ENCODE results near the gene CD320.
"Not testable (repeated sequence)": the region's sequence is repeated elsewhere in the genome, so short reads cannot be mapped to it uniquely, and the experiment has no call there.

CD320 gene

DNA sequence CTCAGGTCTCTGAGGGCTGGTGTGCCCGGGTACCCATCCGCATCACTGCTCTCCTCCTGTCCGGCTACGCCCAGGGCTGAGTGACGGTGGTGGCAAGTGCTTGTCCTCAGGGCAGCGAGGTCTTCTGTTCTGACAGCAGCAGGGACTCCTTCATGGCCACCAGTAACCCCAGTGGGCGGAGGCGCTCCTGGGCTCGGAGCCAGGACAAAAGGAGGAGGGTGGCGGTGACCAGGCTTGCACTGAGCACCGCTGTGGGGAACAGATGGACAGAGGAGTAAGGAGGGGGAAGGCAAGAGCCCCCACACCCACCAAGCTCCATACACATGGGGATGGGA lies 5.8 kb downstream of the CD320 start:
- Histone ChIP-seq H3K36me3 (ENCODE audit: insufficient read depth, low read length) (no peaks in the 10 kb centered on the region), H3K27me3 (ENCODE audit: control insufficient read depth, insufficient read depth, low read length) (no peaks in the 10 kb centered on the region), H3K9me3 (replicated peaks; ENCODE audit: low read length) (no peaks in the 10 kb centered on the region), H3K9ac (ENCODE audit: low read depth, low read length) (no peak overlapping the region), H3K4me3 (ENCODE audit: low read length) (no peak overlapping the region), H3K4me2 (ENCODE audit: low read length) (no peak overlapping the region), H3K4me1 (ENCODE audit: control insufficient read depth, insufficient read depth, low read length) (peaks cover under 1% of the 10 kb centered on the region)

- H3K9me3 ChIP-seq (replicated peaks; ENCODE audit: low read length); H3K36me3 ChIP-seq (ENCODE audit: insufficient read depth, low read length); H3K27me3 ChIP-seq (ENCODE audit: control insufficient read depth, insufficient read depth, low read length); H3K9ac ChIP-seq (ENCODE audit: low read depth, low read length); H3K4me3 ChIP-seq (ENCODE audit: low read length); H3K4me2 ChIP-seq (ENCODE audit: low read length); H3K4me1 ChIP-seq (ENCODE audit: control insufficient read depth, insufficient read depth, low read length): not testable (repeated sequence)
These were observed 16.8 kb downstream of the CD320 start for GRCh38 chr19:8291337-8291736.

GRCh38 chr19:8276508-8276907 lies 31.6 kb downstream of the CD320 start:
- not testable (repeated sequence) for H3K27me3 ChIP-seq (ENCODE audit: control insufficient read depth, insufficient read depth, low read length); H3K4me2 ChIP-seq (ENCODE audit: low read length); H3K36me3 ChIP-seq (ENCODE audit: insufficient read depth, low read length); H3K4me1 ChIP-seq (ENCODE audit: control insufficient read depth, insufficient read depth, low read length); H3K9ac ChIP-seq (ENCODE audit: low read depth, low read length); H3K4me3 ChIP-seq (ENCODE audit: low read length); H3K9me3 ChIP-seq (replicated peaks; ENCODE audit: low read length)

DNA sequence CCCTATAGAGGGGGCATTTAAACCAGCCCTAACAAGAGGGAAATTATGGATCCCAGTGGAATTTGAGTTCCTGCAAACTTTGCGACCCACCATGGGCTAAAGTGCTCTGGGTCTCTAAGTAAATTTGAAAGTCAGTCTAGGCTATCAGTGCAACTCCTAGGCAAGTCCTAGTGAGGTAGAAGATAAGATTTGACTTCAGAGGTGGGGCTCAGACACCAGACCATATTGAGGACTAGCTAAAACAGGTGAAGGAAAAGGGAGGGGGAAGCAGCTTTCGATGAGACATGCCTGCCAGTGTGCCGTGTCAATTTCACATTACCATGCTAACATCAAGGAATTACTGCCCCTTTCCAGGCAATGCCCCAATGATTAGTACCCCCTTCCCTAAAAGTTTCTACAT lies 38.4 kb downstream of the CD320 start:
- peaks cover 5% of the 10 kb centered on the region for H3K4me1 ChIP-seq (ENCODE audit: control insufficient read depth, insufficient read depth, low read length)
- H3K36me3 ChIP-seq (ENCODE audit: insufficient read depth, low read length), result no peaks in the 10 kb centered on the region
- peaks cover 14% of the 10 kb centered on the region for H3K27me3 ChIP-seq (ENCODE audit: control insufficient read depth, insufficient read depth, low read length)
- H3K4me3 ChIP-seq (ENCODE audit: low read length), result no peak overlapping the region
- H3K9ac ChIP-seq (ENCODE audit: low read depth, low read length), result no peak overlapping the region
- no peaks in the 10 kb centered on the region for H3K9me3 ChIP-seq (replicated peaks; ENCODE audit: low read length)
- H3K4me2 ChIP-seq (ENCODE audit: low read length), result no peak overlapping the region

DNA sequence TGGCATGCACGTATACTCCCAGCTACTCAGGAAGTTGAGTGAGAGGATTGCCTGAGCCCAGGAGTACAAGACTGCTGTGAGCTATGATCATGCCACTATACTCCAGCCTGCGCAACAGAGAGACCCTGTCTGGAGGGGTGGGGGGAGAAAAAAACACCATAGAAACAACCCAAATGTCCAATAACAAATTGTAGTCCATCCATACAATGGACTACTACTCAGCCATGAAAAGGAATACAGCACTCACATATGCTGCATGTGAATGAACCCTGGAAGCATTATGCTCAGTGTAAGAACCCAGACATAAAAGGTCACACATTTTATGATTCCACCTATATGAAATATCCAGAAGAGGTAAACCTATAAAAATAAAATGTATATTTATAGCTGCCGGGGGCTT lies 42.3 kb downstream of the CD320 start:
- Histone ChIP-seq H3K36me3 (ENCODE audit: insufficient read depth, low read length) (no peaks in the 10 kb centered on the region), H3K4me2 (ENCODE audit: low read length) (no peak overlapping the region), H3K27me3 (ENCODE audit: control insufficient read depth, insufficient read depth, low read length) (peaks cover 20% of the 10 kb centered on the region), H3K4me3 (ENCODE audit: low read length) (no peak overlapping the region), H3K9me3 (replicated peaks; ENCODE audit: low read length) (no peaks in the 10 kb centered on the region), H3K4me1 (ENCODE audit: control insufficient read depth, insufficient read depth, low read length) (peaks cover 5% of the 10 kb centered on the region), H3K9ac (ENCODE audit: low read depth, low read length) (no peak overlapping the region)

DNA sequence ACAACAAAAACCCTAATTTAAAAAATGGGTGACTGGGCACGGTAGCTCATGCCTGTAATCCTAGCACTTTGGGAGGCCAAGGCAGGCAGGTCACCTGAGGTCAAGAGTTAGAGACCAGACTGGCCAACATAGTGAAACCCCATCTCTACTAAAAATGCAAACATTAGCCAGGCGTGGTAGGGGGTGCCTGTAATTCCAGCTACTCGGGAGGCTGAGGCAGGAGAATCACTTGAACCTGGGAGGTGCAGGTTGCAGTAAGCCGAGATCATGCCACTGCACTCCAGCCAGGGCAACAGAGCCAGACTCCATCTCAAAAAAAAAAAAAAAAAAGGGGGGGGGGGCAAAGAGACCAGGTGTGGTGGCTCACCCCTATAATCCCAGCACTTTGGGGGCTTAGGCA lies 43.9 kb downstream of the CD320 start:
- not testable (repeated sequence) for H3K4me3 ChIP-seq (ENCODE audit: low read length); H3K9me3 ChIP-seq (replicated peaks; ENCODE audit: low read length); H3K9ac ChIP-seq (ENCODE audit: low read depth, low read length); H3K36me3 ChIP-seq (ENCODE audit: insufficient read depth, low read length); H3K4me2 ChIP-seq (ENCODE audit: low read length); H3K4me1 ChIP-seq (ENCODE audit: control insufficient read depth, insufficient read depth, low read length)
- H3K27me3 ChIP-seq (ENCODE audit: control insufficient read depth, insufficient read depth, low read length), result peaks cover 22% of the 10 kb centered on the region

DNA sequence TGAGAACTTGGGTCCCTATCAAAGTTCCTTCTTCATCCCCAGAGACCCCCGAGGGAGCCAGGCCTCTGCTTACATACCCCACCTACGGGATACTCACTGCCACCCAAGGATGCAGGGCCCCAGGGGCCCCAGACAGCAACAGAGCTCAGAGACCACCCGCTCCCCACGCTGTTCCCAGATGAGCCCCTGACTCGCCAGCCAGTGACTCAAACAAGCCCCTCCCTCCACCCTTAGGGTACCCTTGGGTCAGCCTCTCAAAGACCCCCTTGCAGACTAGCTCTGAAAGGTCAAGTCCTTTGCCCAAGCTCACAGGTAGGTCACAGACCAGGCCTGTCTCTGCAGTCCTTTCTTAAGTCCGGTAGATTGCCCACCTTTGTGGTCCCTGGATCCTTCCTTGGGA lies 45.7 kb downstream of the CD320 start:
- no peaks in the 10 kb centered on the region for H3K9me3 ChIP-seq (replicated peaks; ENCODE audit: low read length)
- no peak overlapping the region for H3K9ac ChIP-seq (ENCODE audit: low read depth, low read length)
- H3K27me3 ChIP-seq (ENCODE audit: control insufficient read depth, insufficient read depth, low read length), result peaks cover 22% of the 10 kb centered on the region
- H3K4me3 ChIP-seq (ENCODE audit: low read length), result no peak overlapping the region
- no peak overlapping the region for H3K4me2 ChIP-seq (ENCODE audit: low read length)
- no peaks in the 10 kb centered on the region for H3K36me3 ChIP-seq (ENCODE audit: insufficient read depth, low read length)
- H3K4me1 ChIP-seq (ENCODE audit: control insufficient read depth, insufficient read depth, low read length), result no peaks in the 10 kb centered on the region

- Histone ChIP-seq H3K36me3 (ENCODE audit: insufficient read depth, low read length) (no peaks in the 10 kb centered on the region), H3K9ac (ENCODE audit: low read depth, low read length) (no peak overlapping the region), H3K4me3 (ENCODE audit: low read length) (no peak overlapping the region), H3K4me1 (ENCODE audit: control insufficient read depth, insufficient read depth, low read length) (no peaks in the 10 kb centered on the region), H3K4me2 (ENCODE audit: low read length) (no peak overlapping the region), H3K27me3 (ENCODE audit: control insufficient read depth, insufficient read depth, low read length) (peaks cover 22% of the 10 kb centered on the region), H3K9me3 (replicated peaks; ENCODE audit: low read length) (no peaks in the 10 kb centered on the region)
These were observed 46.3 kb downstream of the CD320 start for GRCh38 chr19:8261881-8262280.

DNA sequence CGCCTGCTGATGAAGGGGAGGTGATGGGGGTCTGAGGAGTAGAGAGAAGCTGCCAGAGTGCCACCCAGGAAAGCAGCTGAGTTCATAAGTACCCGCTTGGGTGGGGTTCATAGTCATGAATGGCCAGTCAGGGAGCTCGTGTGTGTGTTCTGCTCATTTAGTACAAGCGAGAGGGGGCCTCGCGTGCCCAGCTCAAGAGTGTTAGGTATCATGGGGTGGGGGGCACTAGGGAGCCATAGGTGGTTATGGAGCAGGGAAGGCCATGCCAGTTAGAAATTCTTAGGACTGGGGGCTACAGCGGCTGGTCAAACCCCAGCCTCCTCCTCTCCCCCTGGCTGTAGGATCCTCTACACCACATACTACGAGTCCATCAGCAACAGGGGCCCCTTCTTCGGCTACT lies 46.8 kb downstream of the CD320 start:
- no peak overlapping the region for H3K4me3 ChIP-seq (ENCODE audit: low read length)
- peaks cover 21% of the 10 kb centered on the region for H3K27me3 ChIP-seq (ENCODE audit: control insufficient read depth, insufficient read depth, low read length)
- no peaks in the 10 kb centered on the region for H3K9me3 ChIP-seq (replicated peaks; ENCODE audit: low read length)
- H3K9ac ChIP-seq (ENCODE audit: low read depth, low read length), result no peak overlapping the region
- no peaks in the 10 kb centered on the region for H3K36me3 ChIP-seq (ENCODE audit: insufficient read depth, low read length)
- no peak overlapping the region for H3K4me2 ChIP-seq (ENCODE audit: low read length)
- H3K4me1 ChIP-seq (ENCODE audit: control insufficient read depth, insufficient read depth, low read length), result no peaks in the 10 kb centered on the region

GRCh38 chr19:8259922-8260247 lies 48.3 kb downstream of the CD320 start:
- H3K9me3 ChIP-seq (replicated peaks; ENCODE audit: low read length), result no peaks in the 10 kb centered on the region
- H3K36me3 ChIP-seq (ENCODE audit: insufficient read depth, low read length), result no peaks in the 10 kb centered on the region
- H3K4me1 ChIP-seq (ENCODE audit: control insufficient read depth, insufficient read depth, low read length), result no peaks in the 10 kb centered on the region
- no peak overlapping the region for H3K4me2 ChIP-seq (ENCODE audit: low read length)
- no peak overlapping the region for H3K4me3 ChIP-seq (ENCODE audit: low read length)
- peaks cover 11% of the 10 kb centered on the region for H3K27me3 ChIP-seq (ENCODE audit: control insufficient read depth, insufficient read depth, low read length)
- no peak overlapping the region for H3K9ac ChIP-seq (ENCODE audit: low read depth, low read length)

DNA sequence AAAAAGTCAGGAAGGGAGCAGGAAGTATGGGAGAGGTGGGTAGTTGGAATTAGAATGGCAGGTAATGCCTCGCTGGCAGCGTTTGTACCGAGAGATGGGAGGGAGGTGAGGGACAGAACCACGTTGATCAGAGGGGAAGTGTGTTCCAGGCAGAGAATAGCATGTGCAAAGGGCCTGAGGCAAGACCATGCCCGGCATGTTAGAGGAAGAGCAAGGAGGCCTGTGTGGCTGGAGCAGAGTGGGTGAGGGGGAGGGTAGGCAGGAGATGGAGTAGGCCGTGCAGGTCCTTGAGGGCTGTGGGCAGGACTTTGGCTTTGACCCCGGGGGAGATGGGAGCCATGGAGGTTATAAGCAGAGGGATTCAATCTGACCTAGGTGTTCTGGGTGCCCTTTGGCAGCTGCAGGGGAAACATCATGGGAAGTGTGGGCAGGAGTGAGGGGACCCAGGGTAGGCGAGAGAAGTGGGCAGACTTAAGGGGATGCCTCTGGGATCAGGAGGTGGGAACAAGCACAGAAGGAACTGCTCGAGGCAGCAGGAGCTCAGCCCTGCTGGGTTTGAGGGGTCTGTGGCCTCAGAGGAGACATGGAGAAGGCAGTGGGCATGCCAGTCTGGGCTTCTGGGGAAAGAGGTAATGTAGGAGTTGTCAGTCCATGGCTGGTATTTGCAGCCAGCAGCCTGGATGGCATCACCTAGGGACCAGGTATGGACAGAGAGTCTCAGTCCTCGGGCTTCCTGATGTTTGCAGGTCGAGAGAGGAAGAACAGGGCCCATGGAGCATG lies 48.8 kb downstream of the CD320 start:
- no peak overlapping the region for H3K4me2 ChIP-seq (ENCODE audit: low read length)
- no peaks in the 10 kb centered on the region for H3K4me1 ChIP-seq (ENCODE audit: control insufficient read depth, insufficient read depth, low read length)
- no peak overlapping the region for H3K9ac ChIP-seq (ENCODE audit: low read depth, low read length)
- H3K36me3 ChIP-seq (ENCODE audit: insufficient read depth, low read length), result no peaks in the 10 kb centered on the region
- peaks cover 11% of the 10 kb centered on the region for H3K27me3 ChIP-seq (ENCODE audit: control insufficient read depth, insufficient read depth, low read length)
- H3K4me3 ChIP-seq (ENCODE audit: low read length), result no peak overlapping the region
- no peaks in the 10 kb centered on the region for H3K9me3 ChIP-seq (replicated peaks; ENCODE audit: low read length)

GRCh38 chr19:8257052-8257443 lies 51.1 kb downstream of the CD320 start:
- peaks cover 11% of the 10 kb centered on the region for H3K27me3 ChIP-seq (ENCODE audit: control insufficient read depth, insufficient read depth, low read length)
- no peak overlapping the region for H3K4me2 ChIP-seq (ENCODE audit: low read length)
- H3K4me3 ChIP-seq (ENCODE audit: low read length), result no peak overlapping the region
- H3K36me3 ChIP-seq (ENCODE audit: insufficient read depth, low read length), result no peaks in the 10 kb centered on the region
- no peak overlapping the region for H3K9ac ChIP-seq (ENCODE audit: low read depth, low read length)
- H3K9me3 ChIP-seq (replicated peaks; ENCODE audit: low read length), result no peaks in the 10 kb centered on the region
- no peaks in the 10 kb centered on the region for H3K4me1 ChIP-seq (ENCODE audit: control insufficient read depth, insufficient read depth, low read length)
